Activated naive CD4-positive, alpha-beta T cell treated with anti-CD3 and anti-CD28 coated beads, Interleukin-2, amount 10 ng/mL, durations not matched to agents 7 days and 5 days (primary cell): ENCODE measurements around the gene TSPAN12.
A peak's percentile ranks its signal among the peaks of the same experiment; 100 is the strongest.

Source experiments
- CTCF ChIA-PET: fragments of 350-600 bp; sonication (Branson Sonifier 250); formaldehyde crosslinking; loops from one replicate; lab custom pipeline; 2021; ENCODE audit warnings: antibody characterized with exemption; lab: Charles Lee
- DNase-seq: peaks from one replicate; pipeline ENCODE4 v3.0.0-alpha.2; 2020
- H3K27ac Mint-ChIP-seq: one replicate; pipeline ENCODE4 v1.8.0; 2021; ENCODE audit warnings: mild to moderate bottlenecking, moderate library complexity, mixed read lengths
- H3K27me3 Mint-ChIP-seq: one replicate; pipeline ENCODE4 v1.8.0; 2021; ENCODE audit warnings: mild to moderate bottlenecking, mixed read lengths
- H3K36me3 Mint-ChIP-seq: one replicate; pipeline ENCODE4 v1.8.0; 2021; ENCODE audit warnings: mixed read lengths
- H3K4me1 Mint-ChIP-seq: one replicate; pipeline ENCODE4 v1.8.0; 2021; ENCODE audit warnings: mixed read lengths
- H3K4me3 Mint-ChIP-seq: one replicate; pipeline ENCODE4 v1.8.0; 2021; ENCODE audit warnings: mild to moderate bottlenecking, moderate library complexity, mixed read lengths
- H3K9me3 Mint-ChIP-seq: one replicate; pipeline ENCODE4 v1.8.0; 2021; ENCODE audit warnings: mixed read lengths

The TSPAN12 gene

GRCh38 chr7:120806669-120807068, 51.3 kb downstream of the TSPAN12 start:
- Mint-ChIP-seq H3K27me3 (no peaks in the 10 kb centered on the region), H3K27ac (no peak overlapping the region), H3K4me1 (no peaks in the 10 kb centered on the region), H3K36me3 (no peaks in the 10 kb centered on the region), H3K4me3 (no peak overlapping the region), H3K9me3 (no peaks in the 10 kb centered on the region)
- no peak for DNase-seq
- CTCF ChIA-PET = interaction anchor here (0.6 to 2.3 kb wide), 14 partner anchors 9 to 1166 kb away, joined by 3 to 12 read pairs (median 4); no protein-coding TSS in a partner anchor

DNA sequence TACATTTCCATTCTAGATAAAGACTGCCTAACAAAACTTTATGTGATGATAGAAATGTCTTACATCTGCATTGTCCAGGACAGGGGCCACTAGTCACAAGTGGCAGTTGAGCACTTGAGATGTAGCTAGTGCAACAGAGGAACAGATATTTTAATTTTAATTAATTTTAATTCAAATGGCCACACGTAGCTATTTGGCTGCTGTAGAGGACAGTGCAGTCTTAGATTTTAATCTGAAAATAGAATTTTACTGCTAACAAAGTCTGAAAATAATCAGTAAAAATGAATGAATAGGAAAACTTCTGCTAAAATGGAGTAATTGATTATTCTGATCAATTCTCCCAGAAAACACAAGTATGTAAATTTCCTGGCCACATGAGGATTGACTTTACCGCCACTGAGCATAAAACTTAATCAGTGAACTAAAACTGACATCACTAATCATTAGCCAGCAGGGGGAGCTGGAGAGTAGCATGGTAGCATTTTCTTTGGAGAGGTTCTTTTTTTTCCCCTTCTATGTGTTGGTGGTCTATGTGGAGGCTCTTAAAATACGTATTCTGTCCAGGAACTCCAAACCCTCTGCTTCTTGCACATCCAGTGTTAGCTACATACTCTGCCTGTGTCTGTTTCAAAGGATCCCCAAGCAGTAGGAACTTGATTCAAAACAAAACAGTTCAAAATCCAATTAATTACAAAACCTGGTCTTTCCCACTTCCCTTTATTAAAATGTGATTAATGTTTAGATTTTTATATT, 52.1 kb downstream of the TSPAN12 start:
- DNase-seq = peak; percentile 60
- H3K4me3 Mint-ChIP-seq = no peak overlapping the region
- CTCF ChIA-PET = interaction anchor here (0.6 to 2.3 kb wide), 16 partner anchors 8 to 1189 kb away, joined by 3 to 12 read pairs (median 4); no protein-coding TSS in a partner anchor
- no peaks in the 10 kb centered on the region for H3K27me3 Mint-ChIP-seq
- no peak overlapping the region for H3K27ac Mint-ChIP-seq
- H3K4me1 Mint-ChIP-seq = no peaks in the 10 kb centered on the region
- no peaks in the 10 kb centered on the region for H3K36me3 Mint-ChIP-seq
- no peaks in the 10 kb centered on the region for H3K9me3 Mint-ChIP-seq

DNA sequence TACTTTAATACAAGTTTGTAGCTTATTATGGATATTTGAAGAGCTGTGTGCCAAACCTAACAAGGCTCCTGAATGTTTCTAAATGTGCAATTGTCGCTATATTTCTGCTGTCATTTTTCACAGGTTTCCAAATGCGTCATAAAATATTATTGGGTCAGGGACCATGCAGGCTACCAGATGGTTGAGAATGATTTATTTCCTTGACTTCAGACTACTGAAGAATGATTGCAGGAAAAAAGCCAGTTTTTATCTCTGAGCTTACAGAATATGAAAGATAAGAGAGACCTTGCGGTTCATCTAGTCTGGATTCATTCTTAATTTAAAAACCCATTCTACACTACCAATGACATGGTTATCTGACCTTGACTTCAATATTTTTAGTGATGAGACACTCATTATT, 55.2 kb downstream of the TSPAN12 start:
- H3K4me3 Mint-ChIP-seq = no peak overlapping the region
- no peaks in the 10 kb centered on the region for H3K36me3 Mint-ChIP-seq
- H3K27me3 Mint-ChIP-seq = no peaks in the 10 kb centered on the region
- H3K27ac Mint-ChIP-seq = no peak overlapping the region
- no peaks in the 10 kb centered on the region for H3K9me3 Mint-ChIP-seq
- no peak for DNase-seq
- CTCF ChIA-PET = interaction anchor here (1.2 to 2.8 kb wide), 2 partner anchors 10 kb away, joined by 3 to 13 read pairs; no protein-coding TSS in a partner anchor
- H3K4me1 Mint-ChIP-seq = no peaks in the 10 kb centered on the region

DNA sequence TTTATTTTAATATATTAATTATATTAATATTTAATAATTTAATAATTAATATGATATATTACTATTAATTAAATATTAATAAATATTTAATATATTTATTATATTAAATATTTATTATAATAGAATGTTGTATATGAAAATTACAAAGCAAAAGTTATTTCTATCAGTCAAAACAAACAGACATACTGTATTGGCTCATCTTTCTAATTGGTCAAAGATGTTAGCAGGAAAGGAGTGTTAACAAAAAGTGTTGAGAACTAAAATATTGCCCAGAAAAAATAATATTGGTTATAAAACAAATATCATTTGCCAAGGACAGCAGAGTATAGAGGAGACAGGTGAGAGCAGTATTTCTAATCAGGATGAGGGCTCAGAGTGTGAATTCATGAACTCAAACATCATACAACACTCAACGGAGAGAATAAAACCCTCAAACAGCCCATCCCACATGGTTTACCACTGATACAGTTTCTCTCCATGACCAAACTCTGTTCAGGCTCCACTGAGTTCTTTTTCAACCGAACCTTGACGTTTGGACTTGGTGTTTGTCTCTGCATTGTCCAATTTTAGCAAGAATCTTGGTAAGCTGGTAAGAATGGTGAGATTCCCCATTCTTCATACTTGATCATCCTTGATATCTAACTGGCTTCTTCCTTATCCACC, 58.0 kb downstream of the TSPAN12 start:
- Mint-ChIP-seq H3K9me3 (no peaks in the 10 kb centered on the region), H3K27me3 (no peaks in the 10 kb centered on the region), H3K36me3 (no peaks in the 10 kb centered on the region), H3K4me3 (no peak overlapping the region), H3K27ac (no peak overlapping the region), H3K4me1 (no peaks in the 10 kb centered on the region)
- DNase-seq = no peak
- CTCF ChIA-PET = no interaction called here

DNA sequence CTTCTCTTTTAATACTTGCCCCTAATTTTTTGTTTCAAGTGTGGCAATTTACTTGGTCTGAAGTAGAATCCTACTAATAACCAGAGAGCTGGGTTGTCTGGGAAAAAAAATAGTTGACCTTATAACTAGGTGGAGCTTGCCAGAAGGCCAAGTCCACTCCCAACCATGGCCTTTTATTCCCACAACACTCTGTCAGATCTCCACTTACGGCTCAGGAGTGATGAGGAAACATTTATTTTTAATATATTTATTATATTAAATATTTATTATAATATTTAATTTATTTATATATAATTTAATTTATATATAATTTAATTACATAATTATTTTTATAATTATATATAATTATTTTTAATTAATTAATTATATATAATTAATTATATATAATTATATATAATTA, 58.8 kb downstream of the TSPAN12 start:
- Mint-ChIP-seq H3K27me3 (no peaks in the 10 kb centered on the region), H3K4me3 (no peak overlapping the region), H3K36me3 (no peaks in the 10 kb centered on the region), H3K4me1 (no peaks in the 10 kb centered on the region), H3K27ac (no peak overlapping the region), H3K9me3 (no peaks in the 10 kb centered on the region)
- CTCF ChIA-PET = no interaction called here
- no peak for DNase-seq

DNA sequence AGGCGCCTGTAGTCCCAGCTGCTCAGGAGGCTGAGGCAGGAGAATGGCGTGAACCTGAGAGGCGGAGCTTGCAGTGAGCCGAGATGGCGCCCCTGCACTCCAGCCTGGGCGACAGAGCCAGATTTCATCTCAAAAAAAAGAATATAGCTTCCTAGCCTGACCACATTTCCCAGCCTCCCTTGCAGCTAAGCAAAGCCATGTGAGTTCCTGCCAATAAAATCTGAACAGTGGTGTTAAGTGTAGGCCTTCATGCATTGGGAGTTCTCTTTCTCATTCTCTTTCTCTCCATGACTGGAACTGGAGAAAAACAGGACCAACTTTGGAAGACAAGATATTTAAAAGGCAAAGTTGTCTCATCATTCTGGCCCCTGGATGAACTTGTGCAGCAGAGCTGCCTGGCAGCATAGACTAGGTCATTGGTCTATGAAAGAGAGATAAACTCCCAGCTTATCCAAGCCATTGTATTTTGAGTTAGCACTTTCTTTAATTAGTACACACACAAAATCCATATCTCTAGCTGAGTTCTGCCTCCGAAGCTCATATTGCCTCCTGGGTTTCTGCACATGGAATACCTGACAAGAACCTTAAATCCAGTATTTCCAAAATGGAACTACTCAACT, 60.8 kb downstream of the TSPAN12 start:
- DNase-seq = no peak
- Mint-ChIP-seq H3K27me3 (peaks cover 2% of the 10 kb centered on the region), H3K36me3 (no peaks in the 10 kb centered on the region), H3K27ac (no peak overlapping the region), H3K4me3 (no peak overlapping the region), H3K4me1 (no peaks in the 10 kb centered on the region), H3K9me3 (no peaks in the 10 kb centered on the region)
- CTCF ChIA-PET = interaction anchor here (1.4 to 1.7 kb wide), 2 partner anchors 9 to 11 kb away, joined by 3 to 5 read pairs; no protein-coding TSS in a partner anchor

- H3K4me3 Mint-ChIP-seq = no peak overlapping the region
- H3K27me3 Mint-ChIP-seq = peaks cover 5% of the 10 kb centered on the region
- CTCF ChIA-PET = interaction anchor here (2.5 kb wide), 1 partner anchor 314 kb away, joined by 13 read pairs; no protein-coding TSS in a partner anchor
- no peaks in the 10 kb centered on the region for H3K36me3 Mint-ChIP-seq
- no peak for DNase-seq
- H3K27ac Mint-ChIP-seq = no peak overlapping the region
- no peaks in the 10 kb centered on the region for H3K9me3 Mint-ChIP-seq
- no peaks in the 10 kb centered on the region for H3K4me1 Mint-ChIP-seq
These were observed 63.7 kb downstream of the TSPAN12 start for GRCh38 chr7:120794106-120794729.

DNA sequence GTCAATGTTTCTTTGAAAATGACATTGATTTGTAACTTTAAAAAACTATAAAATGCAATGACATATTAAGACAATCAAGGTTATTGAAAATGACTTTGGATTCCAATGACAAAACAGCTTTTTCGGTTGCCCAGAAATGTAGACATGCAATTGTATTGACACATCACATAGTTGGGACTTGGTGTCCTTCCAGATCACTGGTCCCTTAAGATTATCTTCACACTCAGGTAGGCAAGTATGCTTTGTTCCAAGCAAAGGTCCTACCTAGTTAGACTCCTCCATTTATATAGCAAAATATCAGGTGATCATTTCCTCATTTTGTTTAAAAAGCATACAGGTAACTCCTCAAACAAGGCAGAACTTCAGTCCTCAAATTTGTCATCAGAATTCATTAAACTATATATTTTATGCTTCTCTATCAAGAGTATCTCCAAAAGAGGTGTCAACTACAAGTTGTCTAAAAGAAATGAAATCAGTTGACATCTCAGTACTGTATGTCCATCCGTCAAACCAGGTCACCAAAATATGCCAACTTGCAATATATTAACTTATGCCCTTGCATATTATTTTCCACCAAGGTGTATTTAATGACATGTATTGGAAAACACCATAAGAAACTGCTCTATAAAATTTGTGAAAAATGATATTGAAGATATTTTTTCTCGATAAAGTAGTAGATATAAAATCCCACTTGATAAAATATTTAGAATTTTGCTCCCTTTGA, 64.6 kb downstream of the TSPAN12 start:
- Mint-ChIP-seq H3K27ac (no peak overlapping the region), H3K36me3 (no peaks in the 10 kb centered on the region), H3K9me3 (no peaks in the 10 kb centered on the region), H3K27me3 (peaks cover 5% of the 10 kb centered on the region), H3K4me3 (no peak overlapping the region), H3K4me1 (no peaks in the 10 kb centered on the region)
- DNase-seq = no peak
- CTCF ChIA-PET = interaction anchor here (1.3 to 2.7 kb wide), 8 partner anchors 9 to 1201 kb away, joined by 5 to 13 read pairs (median 11); no protein-coding TSS in a partner anchor

DNA sequence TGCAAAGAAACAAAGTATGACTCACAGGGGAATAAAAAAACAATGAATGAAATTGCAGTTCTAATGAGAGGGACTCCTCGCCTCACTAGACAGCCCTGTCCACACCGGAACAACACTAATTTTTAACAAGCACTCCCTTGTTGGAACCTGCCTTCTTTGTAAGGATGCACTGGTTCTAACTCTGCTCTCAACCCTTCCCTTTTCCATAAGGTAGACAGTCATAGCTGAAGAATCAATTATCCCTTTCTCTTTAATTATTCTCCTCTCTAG, 65.1 kb downstream of the TSPAN12 start:
- no peaks in the 10 kb centered on the region for H3K9me3 Mint-ChIP-seq
- CTCF ChIA-PET = interaction anchor here (0.8 to 2.7 kb wide), 12 partner anchors 9 to 1201 kb away, joined by 3 to 13 read pairs (median 5); no protein-coding TSS in a partner anchor
- H3K4me1 Mint-ChIP-seq = no peaks in the 10 kb centered on the region
- peaks cover 5% of the 10 kb centered on the region for H3K27me3 Mint-ChIP-seq
- DNase-seq = no peak
- no peak overlapping the region for H3K4me3 Mint-ChIP-seq
- no peak overlapping the region for H3K27ac Mint-ChIP-seq
- no peaks in the 10 kb centered on the region for H3K36me3 Mint-ChIP-seq

DNA sequence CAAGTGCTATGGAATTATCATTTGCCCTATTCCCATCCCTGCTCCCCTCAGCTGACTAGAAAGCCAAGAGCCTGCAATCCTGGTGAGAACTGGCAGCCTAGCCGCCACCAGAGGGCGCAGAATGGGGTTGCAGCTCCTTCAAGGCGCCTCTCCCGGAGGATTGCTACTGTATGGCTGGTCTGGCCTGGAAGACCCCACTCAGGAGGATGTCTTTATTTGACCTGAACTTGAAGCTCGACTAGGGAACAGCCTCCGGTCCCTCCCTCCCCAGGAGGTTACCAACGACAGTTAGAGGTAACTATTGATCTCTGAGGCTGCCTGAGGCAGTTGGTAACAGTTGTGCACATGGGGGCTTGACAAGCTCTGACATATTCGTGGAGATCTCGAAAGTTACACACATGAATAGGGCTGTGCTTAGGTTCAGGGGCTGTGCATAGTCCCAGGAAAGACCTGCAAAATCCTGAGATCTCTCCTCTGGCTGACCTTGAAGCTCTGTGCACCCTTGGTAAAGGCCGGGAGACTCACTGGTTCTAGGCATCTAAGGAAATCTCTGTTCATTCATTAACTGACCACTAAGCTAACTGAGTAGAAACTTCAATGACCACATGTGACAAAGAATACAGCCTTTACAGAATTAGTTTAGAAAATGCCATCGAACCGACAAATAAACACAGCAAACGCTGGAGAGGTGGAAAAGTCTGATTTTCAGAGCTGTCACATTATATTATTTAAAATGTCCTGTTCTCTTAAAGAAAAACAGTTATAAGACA, 65.7 kb downstream of the TSPAN12 start:
- Mint-ChIP-seq H3K9me3 (no peaks in the 10 kb centered on the region), H3K27ac (no peak overlapping the region), H3K36me3 (no peaks in the 10 kb centered on the region), H3K4me3 (no peak overlapping the region), H3K4me1 (no peaks in the 10 kb centered on the region), H3K27me3 (peaks cover 5% of the 10 kb centered on the region)
- peak; percentile 67 for DNase-seq
- CTCF ChIA-PET = interaction anchor here (0.6 to 2.7 kb wide), 18 partner anchors 9 to 1202 kb away, joined by 3 to 13 read pairs (median 4); no protein-coding TSS in a partner anchor

GRCh38 chr7:120785095-120785494, 72.8 kb downstream of the TSPAN12 start:
- CTCF ChIA-PET = interaction anchor here (1.1 kb wide), 1 partner anchor 21 kb away, joined by 3 read pairs; no protein-coding TSS in a partner anchor
- no peaks in the 10 kb centered on the region for H3K36me3 Mint-ChIP-seq
- H3K9me3 Mint-ChIP-seq = no peaks in the 10 kb centered on the region

GRCh38 chr7:120783721-120784120, 74.2 kb downstream of the TSPAN12 start:
- H3K9me3 Mint-ChIP-seq = no peaks in the 10 kb centered on the region
- CTCF ChIA-PET = interaction anchor here (1.4 kb wide), 1 partner anchor 9 kb away, joined by 5 read pairs; no protein-coding TSS in a partner anchor
- H3K27me3 Mint-ChIP-seq = no peaks in the 10 kb centered on the region
- no peaks in the 10 kb centered on the region for H3K4me1 Mint-ChIP-seq
- no peak overlapping the region for H3K27ac Mint-ChIP-seq
- no peak overlapping the region for H3K4me3 Mint-ChIP-seq
- DNase-seq = no peak
- H3K36me3 Mint-ChIP-seq = no peaks in the 10 kb centered on the region

More at GRCh38 chr7:120785095-120785494, 72.8 kb downstream of the TSPAN12 start:
- Mint-ChIP-seq H3K4me3 (no peak overlapping the region), H3K27me3 (no peaks in the 10 kb centered on the region), H3K27ac (no peak overlapping the region), H3K4me1 (no peaks in the 10 kb centered on the region)
- DNase-seq = no peak

DNA sequence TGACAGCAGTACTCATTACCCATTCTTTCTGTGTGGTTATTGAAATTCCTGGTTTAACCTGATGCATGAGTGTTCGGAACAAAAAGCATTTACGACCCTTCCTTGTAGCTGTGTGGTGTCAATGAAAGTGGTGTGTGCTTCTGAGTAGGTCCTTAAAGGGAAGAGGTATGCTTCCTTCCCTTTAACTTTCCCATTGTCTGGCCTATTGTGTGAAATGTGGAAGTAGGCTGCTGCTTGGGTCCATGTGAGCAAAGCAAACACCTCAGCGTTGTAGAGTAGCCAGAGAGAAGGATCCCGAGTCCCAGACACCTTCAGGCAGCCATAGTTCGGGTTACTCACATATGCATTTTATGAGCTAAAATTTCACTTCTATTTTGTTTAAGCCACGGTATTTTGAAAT, 74.7 kb downstream of the TSPAN12 start:
- no peaks in the 10 kb centered on the region for H3K9me3 Mint-ChIP-seq
- no peak overlapping the region for H3K27ac Mint-ChIP-seq
- no peak for DNase-seq
- no peak overlapping the region for H3K4me3 Mint-ChIP-seq
- CTCF ChIA-PET = interaction anchor here (1.4 kb wide), 1 partner anchor 9 kb away, joined by 5 read pairs; no protein-coding TSS in a partner anchor
- H3K36me3 Mint-ChIP-seq = no peaks in the 10 kb centered on the region
- H3K4me1 Mint-ChIP-seq = no peaks in the 10 kb centered on the region
- no peaks in the 10 kb centered on the region for H3K27me3 Mint-ChIP-seq
